Fibroblast of lung (primary cell): Measurements from ENCODE around the gene BUD13. TPM values are rescaled to one million over a fixed set of nuclear protein-coding genes. Genes with fewer than 3 reads are reported as not detected.

ENCODE experiments used
- DNase-seq, 2 donors: peaks; one replicate each; pipeline versions ENCODE4 v3.0.0 to v3.0.0-alpha.2; 2010; ENCODE audit warnings: low read depth in 2 of 2
- H2AFZ ChIP-seq: 2 replicates; pipeline ENCODE4 v1.5.1; 2012; ENCODE audit warnings: low read length, control low read depth, inconsistent platforms
- H3K27ac ChIP-seq: 2 replicates; pipeline ENCODE4 v1.5.1; 2011; ENCODE audit warnings: low read length, control low read depth; ENCODE audit not compliant: insufficient read depth
- H3K27me3 ChIP-seq: 2 replicates; pipeline ENCODE4 v1.5.1; 2011; ENCODE audit warnings: mild to moderate bottlenecking, low read length; ENCODE audit not compliant: control insufficient read depth, insufficient read depth
- H3K36me3 ChIP-seq: 2 replicates; pipeline ENCODE4 v1.5.1; 2011; ENCODE audit warnings: low read length; ENCODE audit not compliant: control insufficient read depth, insufficient read depth
- H3K4me1 ChIP-seq: 2 replicates; pipeline ENCODE4 v1.5.1; 2011; ENCODE audit warnings: low read length; ENCODE audit not compliant: control insufficient read depth, insufficient read depth; ENCODE audit errors: extremely low read depth
- H3K4me2 ChIP-seq: 2 replicates; pipeline ENCODE4 v1.5.1; 2011; ENCODE audit warnings: low read length, control low read depth; ENCODE audit not compliant: insufficient read depth; ENCODE audit errors: extremely low read depth
- H3K4me3 ChIP-seq, 4 experiments: fragments of 200-600 bp in 1 of 4; sonication (generic) in 1 of 4; replicated peaks in 1 of 4; 2 replicates each; pipeline ENCODE4 v1.5.1; 2011 to 2016; ENCODE audit warnings: low read length in 4 of 4, low read depth in 3 of 4, mild to moderate bottlenecking in 3 of 4, control low read depth in 2 of 4, inconsistent platforms in 1 of 4, mixed read lengths in 1 of 4; ENCODE audit not compliant: insufficient read depth in 1 of 4; ENCODE audit errors: control extremely low read depth in 1 of 4
- H3K79me2 ChIP-seq: 2 replicates; pipeline ENCODE4 v1.5.1; 2012; ENCODE audit warnings: mild to moderate bottlenecking, low read length, inconsistent platforms; ENCODE audit not compliant: control insufficient read depth, insufficient read depth
- H3K9ac ChIP-seq: 2 replicates; pipeline ENCODE4 v1.5.1; 2011; ENCODE audit warnings: mild to moderate bottlenecking, low read length, control low read depth; ENCODE audit not compliant: insufficient read depth
- H3K9me3 ChIP-seq: 2 replicates; pipeline ENCODE4 v1.5.1; 2012; ENCODE audit warnings: low read depth, low read length; ENCODE audit not compliant: control insufficient read depth, insufficient read depth
- H4K20me1 ChIP-seq: 2 replicates; pipeline ENCODE4 v1.5.1; 2011; ENCODE audit warnings: low read length; ENCODE audit not compliant: control insufficient read depth, insufficient read depth; ENCODE audit errors: extremely low read depth
- CTCF ChIP-seq, 2 donors: IDR thresholded peaks in 1 of 2; conservative IDR thresholded peaks in 1 of 2; 1 replicate in 1 of 2; 2 replicates in 1 of 2; pipeline ENCODE4 v1.5.1; 2011 to 2012; ENCODE audit warnings: low read length in 2 of 2, control low read depth in 1 of 2, inconsistent platforms in 1 of 2, low read depth in 1 of 2, mild to moderate bottlenecking in 1 of 2
- EZH2 ChIP-seq: IDR thresholded peaks from 2 replicates; pipeline ENCODE4 v1.5.1; 2012; ENCODE audit warnings: low read length, control low read depth, mild to moderate bottlenecking; ENCODE audit errors: missing control alignments
- polyA plus RNA-seq, 2 donors: library from polyadenylated mRNA; depleted of rRNA in 1 of 2; stranded (reverse) in 1 of 2; unstranded in 1 of 2; fragments of >200 nt; gene quantifications; 2 replicates each; pipeline ENCODE4 v1.2.1, GENCODE V29; 2011 to 2012; ENCODE audit warnings: missing spikeins in 1 of 2
- total RNA-seq: library from RNA; depleted of rRNA; stranded (reverse); fragments of >200 nt; gene quantifications from 2 replicates; pipeline ENCODE4 v1.2.1, GENCODE V29; 2014

Gene BUD13
- total and polyA plus RNA-seq, 2 donors (not counting 1 experiment from before 2014, with no cell fraction given), result 12.7 to 13.0 TPM

- no peak overlapping the region for H3K4me3 ChIP-seq
- H3K79me2 ChIP-seq, result no peaks in the 10 kb centered on the region
- H3K27ac ChIP-seq, result no peak overlapping the region
- H3K4me2 ChIP-seq, result no peak overlapping the region
- no peaks in the 10 kb centered on the region for H3K36me3 ChIP-seq
- H3K27me3 ChIP-seq, result peaks cover 11% of the 10 kb centered on the region
- H4K20me1 ChIP-seq, result no peaks in the 10 kb centered on the region
- H3K4me1 ChIP-seq, result peaks cover under 1% of the 10 kb centered on the region
- DNase-seq, result no peak
- no peak overlapping the region for H2AFZ ChIP-seq
- H3K9ac ChIP-seq, result no peak overlapping the region
- TF ChIP-seq EZH2 (no peak), CTCF (conservative IDR thresholded peaks at IDR 0.05 in 1 of 2, IDR thresholded peaks at IDR 0.05 in 1 of 2; ENCODE audit: low read depth in 1 of 2, low read length in 2 of 2) (no peak)
- H3K9me3 ChIP-seq, result no peaks in the 10 kb centered on the region
Measured at GRCh38 chr11:116731821-116732220, 41.0 kb downstream of the BUD13 start.

- H3K4me3 ChIP-seq, result no peak overlapping the region
- DNase-seq, result peak; percentile 26 to 35
- H3K4me1 ChIP-seq, result peaks cover 2% of the 10 kb centered on the region
Measured at GRCh38 chr11:116731097-116731761, 41.6 kb downstream of the BUD13 start.

GRCh38 chr11:116730601-116731000 is 42.2 kb downstream of the BUD13 start:
- no peak overlapping the region for H2AFZ ChIP-seq
- H3K79me2 ChIP-seq, result no peaks in the 10 kb centered on the region
- no peaks in the 10 kb centered on the region for H4K20me1 ChIP-seq
- H3K9ac ChIP-seq, result no peak overlapping the region
- TF ChIP-seq EZH2 (no peak), CTCF (conservative IDR thresholded peaks at IDR 0.05 in 1 of 2, IDR thresholded peaks at IDR 0.05 in 1 of 2; ENCODE audit: low read depth in 1 of 2, low read length in 2 of 2) (no peak)
- DNase-seq, result peak in 1 of 2 donors; percentile 16
- no peak overlapping the region for H3K27ac ChIP-seq
- H3K27me3 ChIP-seq, result peaks cover 11% of the 10 kb centered on the region
- H3K4me3 ChIP-seq, result no peak overlapping the region
- H3K36me3 ChIP-seq, result no peaks in the 10 kb centered on the region
- no peak overlapping the region for H3K4me2 ChIP-seq
- peaks cover 3% of the 10 kb centered on the region for H3K4me1 ChIP-seq
- no peaks in the 10 kb centered on the region for H3K9me3 ChIP-seq

More at GRCh38 chr11:116731097-116731761, 41.6 kb downstream of the BUD13 start:
- peaks cover 11% of the 10 kb centered on the region for H3K27me3 ChIP-seq
- H3K4me2 ChIP-seq, result no peak overlapping the region
- H3K36me3 ChIP-seq, result no peaks in the 10 kb centered on the region
- H3K9me3 ChIP-seq, result no peaks in the 10 kb centered on the region
- no peak overlapping the region for H3K9ac ChIP-seq
- no peak overlapping the region for H3K27ac ChIP-seq
- H2AFZ ChIP-seq, result no peak overlapping the region
- H3K79me2 ChIP-seq, result no peaks in the 10 kb centered on the region
- TF ChIP-seq EZH2, result no peak
- no peak for TF ChIP-seq CTCF (conservative IDR thresholded peaks at IDR 0.05 in 1 of 2, IDR thresholded peaks at IDR 0.05 in 1 of 2; ENCODE audit: low read depth in 1 of 2, low read length in 2 of 2)
- H4K20me1 ChIP-seq, result no peaks in the 10 kb centered on the region
